Measurements from ENCODE around the gene RAF1.

DNA sequence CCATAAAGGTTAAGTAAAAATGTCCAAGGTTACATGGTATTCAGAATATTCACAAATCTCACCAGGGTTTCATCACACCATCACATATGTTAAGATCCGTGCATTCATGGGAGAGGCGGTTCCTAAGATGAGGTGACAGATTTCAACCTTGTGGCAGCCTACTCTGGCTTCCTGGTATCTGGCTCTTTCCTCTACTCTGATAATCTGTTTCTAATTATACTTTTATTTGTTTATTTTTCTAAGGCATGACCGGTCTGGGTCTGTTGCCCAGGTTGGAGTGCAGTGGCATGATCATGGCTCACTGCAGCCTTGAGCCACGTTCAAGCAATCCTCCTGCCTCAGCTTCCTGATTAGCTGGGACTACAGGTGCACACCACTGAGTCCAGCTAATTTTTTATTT, 34.4 kb downstream of the RAF1 start:
- TF ChIP-seq HDAC6 (IDR thresholded peaks at IDR 0.05; ENCODE audit: low read depth, low read length) (no peak), EP300 (IDR thresholded peaks at IDR 0.05; ENCODE audit: borderline replicate concordance in 1 of 2, low read depth in 2 of 2, low read length in 2 of 2) (no peak), TCF12 (IDR thresholded peaks at IDR 0.05; ENCODE audit: low read depth, low read length) (no peak), GABPA (IDR thresholded peaks at IDR 0.05; ENCODE audit: borderline replicate concordance, insufficient read depth, low read length) (no peak)
- TF ChIP-seq, protein P1, sequence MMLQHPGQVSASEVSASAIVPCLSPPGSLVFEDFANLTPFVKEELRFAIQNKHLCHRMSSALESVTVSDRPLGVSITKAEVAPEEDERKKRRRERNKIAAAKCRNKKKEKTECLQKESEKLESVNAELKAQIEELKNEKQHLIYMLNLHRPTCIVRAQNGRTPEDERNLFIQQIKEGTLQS (IDR thresholded peaks at IDR 0.05; ENCODE audit: insufficient read depth, low read depth, low read length), result no peak
- TF ChIP-seq, protein P2, sequence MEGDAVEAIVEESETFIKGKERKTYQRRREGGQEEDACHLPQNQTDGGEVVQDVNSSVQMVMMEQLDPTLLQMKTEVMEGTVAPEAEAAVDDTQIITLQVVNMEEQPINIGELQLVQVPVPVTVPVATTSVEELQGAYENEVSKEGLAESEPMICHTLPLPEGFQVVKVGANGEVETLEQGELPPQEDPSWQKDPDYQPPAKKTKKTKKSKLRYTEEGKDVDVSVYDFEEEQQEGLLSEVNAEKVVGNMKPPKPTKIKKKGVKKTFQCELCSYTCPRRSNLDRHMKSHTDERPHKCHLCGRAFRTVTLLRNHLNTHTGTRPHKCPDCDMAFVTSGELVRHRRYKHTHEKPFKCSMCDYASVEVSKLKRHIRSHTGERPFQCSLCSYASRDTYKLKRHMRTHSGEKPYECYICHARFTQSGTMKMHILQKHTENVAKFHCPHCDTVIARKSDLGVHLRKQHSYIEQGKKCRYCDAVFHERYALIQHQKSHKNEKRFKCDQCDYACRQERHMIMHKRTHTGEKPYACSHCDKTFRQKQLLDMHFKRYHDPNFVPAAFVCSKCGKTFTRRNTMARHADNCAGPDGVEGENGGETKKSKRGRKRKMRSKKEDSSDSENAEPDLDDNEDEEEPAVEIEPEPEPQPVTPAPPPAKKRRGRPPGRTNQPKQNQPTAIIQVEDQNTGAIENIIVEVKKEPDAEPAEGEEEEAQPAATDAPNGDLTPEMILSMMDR (IDR thresholded peaks at IDR 0.05; ENCODE audit: control extremely low read depth in 1 of 3, insufficient read depth in 1 of 3, low read depth in 1 of 3, low read length in 3 of 3), result no peak
